A172 (cell line): ENCODE results near the gene LRRD1. TPM values are rescaled to one million over a fixed set of nuclear protein-coding genes. Genes with fewer than 3 reads are reported as not detected.
"Not testable (repeated sequence)": the region's sequence is repeated elsewhere in the genome, so short reads cannot be mapped to it uniquely, and the experiment has no call there.

ENCODE experiments used
- DNase-seq: peaks from one replicate; pipeline ENCODE4 v3.0.0-alpha.2; 2015; ENCODE audit warnings: low spot score
- total RNA-seq: library from RNA; depleted of rRNA; stranded (reverse); fragments of >200 nt; shearing (Covaris generic); gene quantifications from 2 replicates; pipeline ENCODE4 v1.2.3, GENCODE V29; 2014

Gene LRRD1
- total RNA-seq, 1 experiment from 2014 or later = not detected

- DNase-seq = not testable (repeated sequence)
Observed at GRCh38 chr7:92142791-92143190, 36.2 kb downstream of the LRRD1 start.

GRCh38 chr7:92141161-92141560, 37.8 kb downstream of the LRRD1 start:
- no peak for DNase-seq

- DNase-seq = peak; percentile 11
Observed at GRCh38 chr7:92137557-92137956, 41.4 kb downstream of the LRRD1 start.

- peak; percentile 8 for DNase-seq
Observed at GRCh38 chr7:92135052-92135889, 43.7 kb downstream of the LRRD1 start.

- peak; percentile 80 for DNase-seq
Observed at GRCh38 chr7:92134271-92135051, 44.5 kb downstream of the LRRD1 start, which contains the start of gene CYP51A1. Gene CYP51A1, minus strand, starts transcription at chr7:92134477. Its CDS starts 113 bp downstream, at chr7:92134364.

GRCh38 chr7:92133737-92134270, 45.1 kb downstream of the LRRD1 start:
- DNase-seq = no peak

GRCh38 chr7:92133133-92133736, 45.7 kb downstream of the LRRD1 start:
- no peak for DNase-seq

- DNase-seq = no peak
Observed at GRCh38 chr7:92131764-92132330, 47.1 kb downstream of the LRRD1 start.

GRCh38 chr7:92131093-92131492, 47.8 kb downstream of the LRRD1 start:
- DNase-seq = no peak

GRCh38 chr7:92121681-92122080, 57.3 kb downstream of the LRRD1 start:
- no peak for DNase-seq

GRCh38 chr7:92119213-92119759, 59.7 kb downstream of the LRRD1 start:
- DNase-seq = no peak

GRCh38 chr7:92116949-92117348, 62.0 kb downstream of the LRRD1 start:
- no peak for DNase-seq

GRCh38 chr7:92115821-92116220, 63.1 kb downstream of the LRRD1 start:
- no peak for DNase-seq

GRCh38 chr7:92110857-92111256, 68.1 kb downstream of the LRRD1 start:
- no peak for DNase-seq

- no peak for DNase-seq
Observed at GRCh38 chr7:92108821-92109220, 70.1 kb downstream of the LRRD1 start.

- peak; percentile 16 for DNase-seq
Observed at GRCh38 chr7:92102862-92103261, 76.1 kb downstream of the LRRD1 start.

- no peak for DNase-seq
Observed at GRCh38 chr7:92100534-92100933, 78.4 kb downstream of the LRRD1 start.

- DNase-seq = no peak
Observed at GRCh38 chr7:92095380-92095779, 83.6 kb downstream of the LRRD1 start.
